ENCODE measurements around the gene MYZAP. TPM values are rescaled to one million over a fixed set of nuclear protein-coding genes. Genes with fewer than 3 reads are reported as not detected.

The MYZAP gene, protein sequence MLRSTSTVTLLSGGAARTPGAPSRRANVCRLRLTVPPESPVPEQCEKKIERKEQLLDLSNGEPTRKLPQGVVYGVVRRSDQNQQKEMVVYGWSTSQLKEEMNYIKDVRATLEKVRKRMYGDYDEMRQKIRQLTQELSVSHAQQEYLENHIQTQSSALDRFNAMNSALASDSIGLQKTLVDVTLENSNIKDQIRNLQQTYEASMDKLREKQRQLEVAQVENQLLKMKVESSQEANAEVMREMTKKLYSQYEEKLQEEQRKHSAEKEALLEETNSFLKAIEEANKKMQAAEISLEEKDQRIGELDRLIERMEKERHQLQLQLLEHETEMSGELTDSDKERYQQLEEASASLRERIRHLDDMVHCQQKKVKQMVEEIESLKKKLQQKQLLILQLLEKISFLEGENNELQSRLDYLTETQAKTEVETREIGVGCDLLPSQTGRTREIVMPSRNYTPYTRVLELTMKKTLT
- total RNA-seq (10 to 100 TPM in 1 of 4 donors, 1 to 10 TPM in 3; 2.6 to 24.8 (median 4.6) TPM), polyA plus RNA-seq (1 to 10 TPM; 2.0 to 4.2 (median 3.4) TPM)
- long read RNA-seq, donor 1, partial matches to known transcripts = 1 of 4 reads
- long read RNA-seq, donor 1, other reads (novel, unspliced or antisense) = 0 of 4 reads
- long read RNA-seq, donor 2, transcript MYZAP-201 (13 exons, 2,361 nt) = major isoform, 15 of 18 reads
- long read RNA-seq, donor 2, partial matches to known transcripts = 0 of 18 reads
- long read RNA-seq, donor 2, other reads (novel, unspliced or antisense) = 3 of 18 reads

DNA sequence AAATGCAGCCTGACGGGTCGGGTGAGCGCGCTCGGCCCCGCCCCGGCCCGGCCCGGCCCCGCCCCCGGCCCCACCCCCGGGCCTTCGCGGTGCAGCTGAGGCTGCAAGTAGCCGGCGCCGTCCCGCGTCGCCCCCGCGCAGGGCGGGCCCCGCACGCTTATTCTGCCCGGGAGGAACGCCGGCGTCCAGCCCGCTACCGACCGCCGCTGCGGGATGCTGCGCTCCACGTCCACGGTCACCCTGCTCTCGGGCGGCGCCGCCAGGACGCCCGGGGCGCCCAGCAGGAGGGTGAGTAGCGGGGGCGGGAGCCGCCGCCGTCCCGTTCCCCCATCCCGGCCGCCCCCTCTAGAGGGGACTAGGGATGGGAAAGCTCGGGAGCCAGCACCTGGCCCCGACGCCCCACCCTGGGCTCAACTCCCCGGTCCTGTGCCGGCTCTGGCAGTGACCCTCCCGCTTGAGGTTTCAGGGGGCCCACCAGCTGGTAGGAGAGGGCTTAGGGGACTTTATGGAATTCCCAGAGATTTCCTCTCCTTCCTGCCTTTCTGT is at the start of gene MYZAP:
Gene MYZAP (plus strand): TSS at position 83 of the 546 bp plus-strand sequence. CDS start 131 bp downstream, at position 214.
- peak within 1 kb of the TSS; percentile 74 for H3K4me3 ChIP-seq
- DNase-seq = peak; percentile 61 to 66
- no peaks in the 10 kb centered on the region for H3K9me3 ChIP-seq
- H3K4me1 ChIP-seq = peaks cover 9% of the 10 kb centered on the region
- TF ChIP-seq, protein P1, sequence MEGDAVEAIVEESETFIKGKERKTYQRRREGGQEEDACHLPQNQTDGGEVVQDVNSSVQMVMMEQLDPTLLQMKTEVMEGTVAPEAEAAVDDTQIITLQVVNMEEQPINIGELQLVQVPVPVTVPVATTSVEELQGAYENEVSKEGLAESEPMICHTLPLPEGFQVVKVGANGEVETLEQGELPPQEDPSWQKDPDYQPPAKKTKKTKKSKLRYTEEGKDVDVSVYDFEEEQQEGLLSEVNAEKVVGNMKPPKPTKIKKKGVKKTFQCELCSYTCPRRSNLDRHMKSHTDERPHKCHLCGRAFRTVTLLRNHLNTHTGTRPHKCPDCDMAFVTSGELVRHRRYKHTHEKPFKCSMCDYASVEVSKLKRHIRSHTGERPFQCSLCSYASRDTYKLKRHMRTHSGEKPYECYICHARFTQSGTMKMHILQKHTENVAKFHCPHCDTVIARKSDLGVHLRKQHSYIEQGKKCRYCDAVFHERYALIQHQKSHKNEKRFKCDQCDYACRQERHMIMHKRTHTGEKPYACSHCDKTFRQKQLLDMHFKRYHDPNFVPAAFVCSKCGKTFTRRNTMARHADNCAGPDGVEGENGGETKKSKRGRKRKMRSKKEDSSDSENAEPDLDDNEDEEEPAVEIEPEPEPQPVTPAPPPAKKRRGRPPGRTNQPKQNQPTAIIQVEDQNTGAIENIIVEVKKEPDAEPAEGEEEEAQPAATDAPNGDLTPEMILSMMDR (IDR thresholded peaks at IDR 0.05) = no peak
- H3K27me3 ChIP-seq (ENCODE audit: insufficient read depth in 3 of 3, low read length in 2 of 3) = no peaks in the 10 kb centered on the region
- intact Hi-C loops (cut with DNase I) = no loop called here
- WGBS, 3 donors = 2 to 3% (median 3%) methylated on average over 26 to 58 of the region's 58 CpGs
- H3K27ac ChIP-seq = peak within 1 kb of the TSS; percentile 17
- H3K36me3 ChIP-seq (ENCODE audit: insufficient read depth in 1 of 2, low read depth in 1 of 2) = no peaks in the 10 kb centered on the region
- peak; percentile 74 to 85 (median 80) for ATAC-seq

DNA sequence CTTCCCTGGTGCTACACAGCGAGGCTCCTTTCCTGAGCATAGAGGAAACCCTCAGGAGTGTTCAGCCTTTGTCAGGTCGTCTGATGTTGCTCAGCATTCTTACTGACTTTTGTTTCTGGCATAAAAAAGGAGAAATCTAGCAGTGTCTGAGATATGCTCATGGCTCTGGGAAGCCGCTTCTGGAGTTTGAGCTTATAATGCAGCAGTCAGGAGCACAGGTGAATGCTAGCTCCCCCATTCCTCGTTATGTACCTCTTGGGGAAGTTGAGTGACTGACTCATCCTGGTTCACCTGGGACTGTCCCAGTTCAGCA is 49.2 kb upstream of the MYZAP start:
- Histone ChIP-seq H3K9me3 (no peaks in the 10 kb centered on the region), H3K27me3 (ENCODE audit: insufficient read depth in 3 of 3, low read length in 2 of 3) (no peaks in the 10 kb centered on the region), H3K27ac (no peak overlapping the region), H3K4me3 (no peak overlapping the region), H3K4me1 (no peaks in the 10 kb centered on the region), H3K36me3 (ENCODE audit: insufficient read depth in 1 of 2, low read depth in 1 of 2) (no peaks in the 10 kb centered on the region)
- ATAC-seq (no peak), DNase-seq (no peak)
- intact Hi-C loops (cut with DNase I) = no loop called here
- WGBS, 3 donors = 20 to 51% (median 35%) methylated on average over 4 of the region's 4 CpGs
- TF ChIP-seq, protein P1 (IDR thresholded peaks at IDR 0.05) = no peak

DNA sequence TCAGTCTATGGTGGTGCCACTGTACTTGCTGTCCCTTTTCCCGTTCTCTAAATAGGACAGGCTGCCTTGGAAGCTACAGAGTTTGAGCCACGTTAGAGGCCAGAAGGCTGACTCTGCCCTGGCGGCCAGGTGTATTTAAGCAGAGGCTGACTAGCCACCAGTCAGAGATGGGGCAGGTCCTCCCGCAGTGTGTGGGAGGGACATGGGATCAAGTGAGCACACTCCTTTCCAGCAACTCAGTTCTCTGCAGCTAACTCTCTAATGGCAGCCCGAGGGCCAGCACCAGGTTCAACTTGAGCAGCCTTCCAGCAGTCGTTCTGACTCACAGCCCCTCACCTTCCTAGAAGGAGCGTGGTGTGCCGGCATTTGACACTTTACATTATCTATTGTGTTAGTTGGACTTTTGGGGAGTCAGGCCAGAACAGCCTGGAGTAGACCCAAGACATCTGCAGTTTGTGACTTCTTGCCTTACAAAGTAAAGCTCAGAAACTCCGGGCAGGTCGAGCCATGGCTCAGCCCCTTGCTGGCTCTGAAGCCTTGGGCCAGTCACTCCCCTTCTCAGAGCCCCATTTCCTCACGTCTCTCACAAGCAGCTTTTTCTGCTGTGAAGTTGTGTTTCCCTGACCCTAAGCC is 46.7 kb upstream of the MYZAP start:
- peaks cover 10% of the 10 kb centered on the region for H3K4me1 ChIP-seq
- DNase-seq (no peak), ATAC-seq (no peak)
- no peak overlapping the region for H3K4me3 ChIP-seq
- H3K27ac ChIP-seq = no peak overlapping the region
- H3K9me3 ChIP-seq = no peaks in the 10 kb centered on the region
- no peaks in the 10 kb centered on the region for H3K27me3 ChIP-seq (ENCODE audit: insufficient read depth in 3 of 3, low read length in 2 of 3)
- WGBS, 3 donors = 68 to 77% (median 69%) methylated on average over 11 of the region's 11 CpGs
- TF ChIP-seq, protein P1 (IDR thresholded peaks at IDR 0.05) = no peak
- intact Hi-C loops (cut with DNase I) = no loop called here
- H3K36me3 ChIP-seq (ENCODE audit: insufficient read depth in 1 of 2, low read depth in 1 of 2) = no peaks in the 10 kb centered on the region

DNA sequence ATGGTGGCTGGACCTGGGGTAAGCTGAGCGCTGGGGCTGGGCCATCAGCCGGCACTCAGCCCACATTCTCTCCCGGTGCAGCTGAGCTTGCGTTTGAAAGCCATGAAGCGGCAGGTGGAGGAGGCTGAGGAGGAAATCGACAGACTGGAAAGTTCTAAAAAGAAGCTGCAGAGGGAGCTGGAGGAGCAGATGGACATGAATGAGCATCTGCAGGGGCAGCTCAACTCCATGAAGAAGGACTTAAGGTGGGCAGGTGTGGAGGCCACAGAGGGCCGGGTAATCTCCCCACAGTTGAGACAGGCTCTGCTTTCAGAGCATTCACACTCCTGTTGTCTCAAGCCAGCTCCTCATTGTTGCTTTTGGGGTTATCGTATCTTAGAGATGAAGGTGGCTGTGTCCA is 45.7 kb upstream of the MYZAP start:
- 74 to 84% (median 76%) methylated on average over 8 of the region's 8 CpGs for WGBS, 3 donors
- no peaks in the 10 kb centered on the region for H3K36me3 ChIP-seq (ENCODE audit: insufficient read depth in 1 of 2, low read depth in 1 of 2)
- TF ChIP-seq, protein P1 (IDR thresholded peaks at IDR 0.05) = no peak
- no peaks in the 10 kb centered on the region for H3K27me3 ChIP-seq (ENCODE audit: insufficient read depth in 3 of 3, low read length in 2 of 3)
- peaks cover 16% of the 10 kb centered on the region for H3K4me1 ChIP-seq
- H3K27ac ChIP-seq = no peak overlapping the region
- H3K4me3 ChIP-seq = no peak overlapping the region
- DNase-seq (no peak), ATAC-seq (no peak)
- intact Hi-C loops (cut with DNase I) = no loop called here
- no peaks in the 10 kb centered on the region for H3K9me3 ChIP-seq
